HG02970 (cell line): ENCODE results near the gene RBM17.
"Not testable (repeated sequence)": the region's sequence is repeated elsewhere in the genome, so short reads cannot be mapped to it uniquely, and the experiment has no call there.

Experiments
- ATAC-seq: cut with Tn5 transposase; IDR thresholded peaks from one replicate; pipeline ENCODE4 v1.9.1; 2021; ENCODE audit warnings: mild to moderate bottlenecking, moderate library complexity, moderate number of reproducible peaks; ENCODE audit not compliant: unreplicated experiment, low FRiP score

Gene RBM17

GRCh38 chr10:6134099-6134823, 45.4 kb downstream of the RBM17 start:
- ATAC-seq = no peak

- ATAC-seq = no peak
These were observed 46.2 kb downstream of the RBM17 start for GRCh38 chr10:6135039-6135438.

GRCh38 chr10:6135589-6136168, 46.8 kb downstream of the RBM17 start:
- ATAC-seq = no peak

GRCh38 chr10:6136215-6137201, 47.7 kb downstream of the RBM17 start:
- no peak for ATAC-seq

- no peak for ATAC-seq
These were observed 49.6 kb downstream of the RBM17 start for GRCh38 chr10:6138456-6138855.

GRCh38 chr10:6139470-6139869, 50.6 kb downstream of the RBM17 start:
- no peak for ATAC-seq

GRCh38 chr10:6140141-6140841, 51.5 kb downstream of the RBM17 start:
- ATAC-seq = no peak

- ATAC-seq = no peak
These were observed 52.1 kb downstream of the RBM17 start for GRCh38 chr10:6140965-6141295.

GRCh38 chr10:6141296-6142151, 52.7 kb downstream of the RBM17 start:
- peak; percentile 51 for ATAC-seq

GRCh38 chr10:6142186-6142585, 53.4 kb downstream of the RBM17 start:
- ATAC-seq = not testable (repeated sequence)

GRCh38 chr10:6142644-6143043, 53.8 kb downstream of the RBM17 start:
- ATAC-seq = no peak

GRCh38 chr10:6143181-6143580, 54.3 kb downstream of the RBM17 start:
- no peak for ATAC-seq

GRCh38 chr10:6144406-6145165, 55.8 kb downstream of the RBM17 start:
- ATAC-seq = peak; percentile 57

GRCh38 chr10:6145166-6145987, 56.5 kb downstream of the RBM17 start:
- no peak for ATAC-seq

GRCh38 chr10:6146013-6146785, 57.4 kb downstream of the RBM17 start:
- ATAC-seq = no peak

GRCh38 chr10:6146921-6147320, 58.1 kb downstream of the RBM17 start:
- no peak for ATAC-seq

GRCh38 chr10:6148251-6148701, 59.4 kb downstream of the RBM17 start:
- ATAC-seq = no peak
